PC-9 (cell line): ENCODE data around the gene ABCB9.

Source experiments
- EZH2 ChIP-seq: fragments of 200-600 bp; sonication (generic); IDR thresholded peaks from 2 replicates; pipeline ENCODE4 v1.8.0; 2017; ENCODE audit warnings: antibody characterized with exemption, low read depth
- TF ChIP-seq, protein P1 (sequence below): fragments of 200-600 bp; sonication (generic); conservative IDR thresholded peaks from 2 replicates; pipeline ENCODE4 v1.6.1; 2017; ENCODE audit warnings: mixed run types, antibody characterized with exemption, mild to moderate bottlenecking, moderate library complexity

GRCh38 chr12:122889761-122890520 is 76.3 kb downstream of the ABCB9 start:
- TF ChIP-seq, protein P1, sequence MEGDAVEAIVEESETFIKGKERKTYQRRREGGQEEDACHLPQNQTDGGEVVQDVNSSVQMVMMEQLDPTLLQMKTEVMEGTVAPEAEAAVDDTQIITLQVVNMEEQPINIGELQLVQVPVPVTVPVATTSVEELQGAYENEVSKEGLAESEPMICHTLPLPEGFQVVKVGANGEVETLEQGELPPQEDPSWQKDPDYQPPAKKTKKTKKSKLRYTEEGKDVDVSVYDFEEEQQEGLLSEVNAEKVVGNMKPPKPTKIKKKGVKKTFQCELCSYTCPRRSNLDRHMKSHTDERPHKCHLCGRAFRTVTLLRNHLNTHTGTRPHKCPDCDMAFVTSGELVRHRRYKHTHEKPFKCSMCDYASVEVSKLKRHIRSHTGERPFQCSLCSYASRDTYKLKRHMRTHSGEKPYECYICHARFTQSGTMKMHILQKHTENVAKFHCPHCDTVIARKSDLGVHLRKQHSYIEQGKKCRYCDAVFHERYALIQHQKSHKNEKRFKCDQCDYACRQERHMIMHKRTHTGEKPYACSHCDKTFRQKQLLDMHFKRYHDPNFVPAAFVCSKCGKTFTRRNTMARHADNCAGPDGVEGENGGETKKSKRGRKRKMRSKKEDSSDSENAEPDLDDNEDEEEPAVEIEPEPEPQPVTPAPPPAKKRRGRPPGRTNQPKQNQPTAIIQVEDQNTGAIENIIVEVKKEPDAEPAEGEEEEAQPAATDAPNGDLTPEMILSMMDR = no peak
- TF ChIP-seq EZH2 = no peak
